SK-N-SH (cell line): Measurements from ENCODE around the gene PTK6. TPM values are rescaled to one million over a fixed set of nuclear protein-coding genes. Genes with fewer than 3 reads are reported as not detected.
"Not testable (repeated sequence)": the region's sequence is repeated elsewhere in the genome, so short reads cannot be mapped to it uniquely, and the experiment has no call there.

Source experiments
- CTCF ChIA-PET: fragments of 300-600, 350-600 bp; formaldehyde crosslinking; extraction: SDS; loops from one replicate; lab custom pipeline; 2021; lab: Yijun Ruan, JAX
- POLR2A ChIA-PET: fragments of 350-600 bp; sonication (Branson Sonifier 250); formaldehyde crosslinking; extraction: SDS; loops from one replicate; lab custom pipeline; 2020; ENCODE audit warnings: antibody characterized with exemption, inconsistent platforms; lab: Yijun Ruan, JAX
- DNase-seq: peaks from one replicate; pipeline ENCODE4 v3.0.0; 2012
- H2AFZ ChIP-seq: fragments of 200-600 bp; sonication (generic); 2 replicates; pipeline ENCODE4 v1.8.1; 2016; ENCODE audit warnings: antibody characterized with exemption, mild to moderate bottlenecking, low read depth
- H3F3A ChIP-seq: fragments of 200-600 bp; sonication (generic); replicated peaks from 2 replicates; pipeline ENCODE3; 2016; ENCODE audit warnings: antibody characterized with exemption, mild to moderate bottlenecking; ENCODE audit not compliant: insufficient read depth
- H3K27ac ChIP-seq, 2 experiments: fragments of 200-500 bp in 1 of 2; fragments of 200-600 bp in 1 of 2; sonication (Bioruptor generic) in 1 of 2; sonication (generic), shearing (Covaris generic) in 1 of 2; 2 replicates each; pipeline versions ENCODE4 v1.5.1 to v1.6.1; 2014 to 2016; ENCODE audit warnings: low read depth in 2 of 2, inconsistent platforms in 1 of 2, low read length in 1 of 2, mild to moderate bottlenecking in 1 of 2, mixed read lengths in 1 of 2
- H3K27me3 ChIP-seq: fragments of 200-600 bp; sonication (generic), shearing (Covaris generic); 2 replicates; pipeline ENCODE4 v1.6.1; 2016; ENCODE audit warnings: mixed run types; ENCODE audit not compliant: insufficient read depth
- H3K36me3 ChIP-seq, 2 experiments: fragments of 200-500 bp in 1 of 2; fragments of 200-600 bp in 1 of 2; sonication (Bioruptor generic) in 1 of 2; sonication (generic) in 1 of 2; replicated peaks in 1 of 2; 2 replicates each; pipeline versions ENCODE3 to v1.5.1; 2014 to 2016; ENCODE audit warnings: low read length in 1 of 2, mild to moderate bottlenecking in 1 of 2; ENCODE audit not compliant: insufficient read depth in 2 of 2, control insufficient read depth in 1 of 2
- H3K4me1 ChIP-seq, 2 experiments: fragments of 200-500 bp in 1 of 2; fragments of 200-600 bp in 1 of 2; sonication (Bioruptor generic) in 1 of 2; sonication (generic), shearing (Covaris generic) in 1 of 2; 2 replicates each; pipeline versions ENCODE4 v1.5.1 to v1.6.1; 2014 to 2016; ENCODE audit warnings: low read depth in 1 of 2, low read length in 1 of 2, mixed run types in 1 of 2; ENCODE audit not compliant: insufficient read depth in 2 of 2, control insufficient read depth in 1 of 2
- H3K4me2 ChIP-seq: fragments of 200-600 bp; sonication (generic), shearing (Covaris generic); 2 replicates; pipeline ENCODE4 v1.6.1; 2017; ENCODE audit warnings: mixed run types
- H3K4me3 ChIP-seq, 2 experiments: fragments of 200-500 bp in 1 of 2; fragments of 200-600 bp in 1 of 2; sonication (Bioruptor generic) in 1 of 2; sonication (generic), shearing (Covaris generic) in 1 of 2; 2 replicates each; pipeline versions ENCODE4 v1.5.1 to v1.8.1; 2014 to 2016; ENCODE audit warnings: low read depth in 2 of 2, inconsistent platforms in 1 of 2, low read length in 1 of 2, mild to moderate bottlenecking in 1 of 2, mixed read lengths in 1 of 2, moderate library complexity in 1 of 2
- H3K79me2 ChIP-seq: fragments of 200-600 bp; sonication (generic); 2 replicates; pipeline ENCODE4 v1.8.1; 2017; ENCODE audit warnings: mild to moderate bottlenecking; ENCODE audit not compliant: insufficient read depth
- H3K9ac ChIP-seq: fragments of 200-600 bp; sonication (generic); 2 replicates; pipeline ENCODE4 v1.6.1; 2017; ENCODE audit warnings: mixed run types
- H3K9me2 ChIP-seq: fragments of 200-600 bp; sonication (generic); 2 replicates; pipeline ENCODE4 v1.6.1; 2017; ENCODE audit warnings: mixed run types
- H3K9me3 ChIP-seq: fragments of 200-600 bp; sonication (generic); 2 replicates; pipeline ENCODE4 v1.6.1; 2017; ENCODE audit warnings: mixed run types, mild to moderate bottlenecking, moderate library complexity
- H4K20me1 ChIP-seq: fragments of 200-600 bp; sonication (generic); 2 replicates; pipeline ENCODE4 v1.6.1; 2017; ENCODE audit warnings: mild to moderate bottlenecking, mixed run types; ENCODE audit not compliant: insufficient read depth
- CHD2 ChIP-seq: fragments of 150-350 bp; IDR thresholded peaks from 2 replicates; pipeline ENCODE4 v1.6.1; 2018; ENCODE audit warnings: low read length; ENCODE audit not compliant: partially characterized antibody
- ELF1 ChIP-seq: IDR thresholded peaks from 2 replicates; pipeline ENCODE4 v1.4.0; 2012
- EP300 ChIP-seq, 2 experiments: IDR thresholded peaks; 2 replicates each; pipeline versions ENCODE4 v1.4.0 to v1.6.1; 2012; ENCODE audit warnings: borderline replicate concordance in 1 of 2, low read depth in 1 of 2, low read length in 1 of 2
- EZH2phosphoT487 ChIP-seq: fragments of 200-600 bp; sonication (generic); IDR thresholded peaks from 2 replicates; pipeline ENCODE4 v1.6.1; 2017; ENCODE audit warnings: low read depth, mixed run types, mild to moderate bottlenecking, antibody characterized with exemption, moderate library complexity, borderline replicate concordance
- FOXJ3 ChIP-seq: sonication (generic); formaldehyde crosslinking; IDR thresholded peaks from 2 replicates; pipeline ENCODE4 v1.5.1; 2020; ENCODE audit warnings: mild to moderate bottlenecking, missing genetic modification reagents
- GATA2 ChIP-seq: sonication (generic); formaldehyde crosslinking; IDR thresholded peaks from 2 replicates; pipeline ENCODE4 v1.5.0; 2020; ENCODE audit warnings: mild to moderate bottlenecking, missing genetic modification reagents
- NFIC ChIP-seq: IDR thresholded peaks from 2 replicates; pipeline ENCODE4 v1.4.0; 2012; ENCODE audit warnings: borderline replicate concordance
- POLR2AphosphoS5 ChIP-seq: IDR thresholded peaks from 2 replicates; pipeline ENCODE4 v1.6.1; 2012; ENCODE audit warnings: low read depth, low read length
- RAD21 ChIP-seq: IDR thresholded peaks from 2 replicates; pipeline ENCODE4 v1.6.1; 2012; ENCODE audit warnings: mild to moderate bottlenecking, low read length
- RCOR1 ChIP-seq: fragments of 150-350 bp; IDR thresholded peaks from 2 replicates; pipeline ENCODE4 v1.6.1; 2017; ENCODE audit warnings: antibody characterized with exemption, low read length
- RXRA ChIP-seq: IDR thresholded peaks from 2 replicates; pipeline ENCODE4 v1.4.0; 2012; ENCODE audit warnings: low read depth, mild to moderate bottlenecking, borderline replicate concordance
- SIN3A ChIP-seq: IDR thresholded peaks from 2 replicates; pipeline ENCODE4 v1.6.1; 2012; ENCODE audit warnings: low read depth, mild to moderate bottlenecking, low read length, moderate library complexity, borderline replicate concordance
- TAF1 ChIP-seq: IDR thresholded peaks from 2 replicates; pipeline ENCODE4 v1.6.1; 2012; ENCODE audit warnings: low read depth, mild to moderate bottlenecking, low read length, moderate library complexity, borderline replicate concordance
- TEAD4 ChIP-seq: IDR thresholded peaks from 2 replicates; pipeline ENCODE4 v1.4.0; 2012; ENCODE audit warnings: mild to moderate bottlenecking, borderline replicate concordance; ENCODE audit not compliant: insufficient read depth
- YY1 ChIP-seq: IDR thresholded peaks from 2 replicates; pipeline ENCODE4 v1.4.0; 2012; ENCODE audit warnings: low read depth, mild to moderate bottlenecking
- WGBS: methylation state at CpG from one replicate; pipeline ENCODE4 v1.1.6; 2017; ENCODE audit warnings: low lambda C conversion rate; 5-methylcytosine and 5-hydroxymethylcytosine counted together
- polyA plus RNA-seq, 3 experiments: library from polyadenylated mRNA; depleted of rRNA; stranded (reverse); fragments of >200 nt; gene quantifications; 2 replicates each; pipeline ENCODE4 v1.2.3, GENCODE V29; 2012
- TF ChIP-seq, protein P1 (sequence below): fragments of 150-350 bp; IDR thresholded peaks from 2 replicates; pipeline ENCODE4 v1.6.1; 2017; ENCODE audit warnings: antibody characterized with exemption, low read length, low read depth, borderline replicate concordance
- TF ChIP-seq, protein P2 (sequence below): fragments of 200-600 bp; sonication (generic); IDR thresholded peaks from 2 replicates; pipeline ENCODE4 v1.6.1; 2017; ENCODE audit warnings: antibody characterized with exemption, mild to moderate bottlenecking, moderate library complexity
- TF ChIP-seq, protein P3 (sequence below): IDR thresholded peaks from 2 replicates; pipeline ENCODE4; 2012
- TF ChIP-seq, protein P4 (sequence below): IDR thresholded peaks from 2 replicates; pipeline ENCODE4 v1.4.0; 2012; ENCODE audit warnings: low read depth
- TF ChIP-seq, protein P5 (sequence below): IDR thresholded peaks from 2 replicates; pipeline ENCODE4 v1.4.0; 2012; ENCODE audit warnings: low read depth, borderline replicate concordance

Gene PTK6
- polyA plus RNA-seq, 1 of the 3 experiments (the other 2 are of a cell fraction): 0.07 TPM

DNA sequence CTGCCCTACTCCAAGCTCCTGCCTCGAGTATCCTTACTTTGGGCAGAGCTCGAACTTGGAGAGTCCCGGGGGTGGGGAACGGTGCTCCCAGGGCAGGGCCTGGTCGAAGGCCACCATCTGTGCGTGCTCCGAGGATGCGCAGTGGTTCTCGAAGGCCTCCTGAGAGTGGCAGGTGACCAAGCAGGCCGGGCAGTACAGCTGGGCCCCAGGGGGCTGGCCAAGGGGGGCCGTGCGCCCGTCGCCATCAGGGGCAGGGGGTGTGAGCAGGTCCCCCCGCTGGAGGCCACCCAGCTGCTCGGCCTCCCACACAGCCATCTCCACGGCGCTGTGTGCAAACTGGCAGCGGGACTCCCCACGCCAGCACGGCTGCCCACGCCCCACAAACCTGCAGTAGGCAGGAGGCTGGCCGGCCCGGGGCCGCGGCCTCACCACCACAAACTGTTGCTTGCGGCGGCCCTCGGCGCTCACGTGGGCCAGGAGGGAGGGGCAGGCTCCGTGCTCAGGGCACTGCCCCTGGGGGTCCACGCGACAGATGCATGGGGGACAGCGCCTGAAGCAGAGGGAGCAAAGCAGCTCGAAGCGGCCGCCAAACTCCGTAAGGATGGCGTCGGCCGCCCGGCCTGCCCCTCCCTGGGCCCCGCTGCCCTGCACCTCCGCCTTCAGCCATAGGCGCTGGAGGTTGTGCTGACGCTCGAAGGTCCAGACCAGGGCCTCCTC is 35.1 kb upstream of the PTK6 start (continued):
- TF ChIP-seq, protein P1, sequence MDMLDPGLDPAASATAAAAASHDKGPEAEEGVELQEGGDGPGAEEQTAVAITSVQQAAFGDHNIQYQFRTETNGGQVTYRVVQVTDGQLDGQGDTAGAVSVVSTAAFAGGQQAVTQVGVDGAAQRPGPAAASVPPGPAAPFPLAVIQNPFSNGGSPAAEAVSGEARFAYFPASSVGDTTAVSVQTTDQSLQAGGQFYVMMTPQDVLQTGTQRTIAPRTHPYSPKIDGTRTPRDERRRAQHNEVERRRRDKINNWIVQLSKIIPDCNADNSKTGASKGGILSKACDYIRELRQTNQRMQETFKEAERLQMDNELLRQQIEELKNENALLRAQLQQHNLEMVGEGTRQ: no peak

DNA sequence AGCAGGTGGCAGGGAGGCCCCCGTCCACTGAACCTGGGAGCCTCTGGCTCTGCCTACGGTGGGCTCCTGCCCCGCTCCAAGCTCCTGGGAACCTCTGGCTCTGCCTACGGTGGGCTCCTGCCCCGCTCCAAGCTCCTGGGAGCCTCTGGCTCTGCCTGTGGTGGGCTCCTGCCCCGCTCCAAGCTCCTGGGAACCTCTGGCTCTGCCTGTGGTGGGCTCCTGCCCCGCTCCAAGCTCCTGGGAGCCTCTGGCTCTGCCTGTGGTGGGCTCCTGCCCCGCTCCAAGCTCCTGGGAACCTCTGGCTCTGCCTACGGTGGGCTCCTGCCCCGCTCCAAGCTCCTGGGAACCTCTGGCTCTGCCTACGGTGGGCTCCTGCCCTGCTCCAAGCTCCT is 33.9 kb upstream of the PTK6 start:
- not testable (repeated sequence) for DNase-seq

DNA sequence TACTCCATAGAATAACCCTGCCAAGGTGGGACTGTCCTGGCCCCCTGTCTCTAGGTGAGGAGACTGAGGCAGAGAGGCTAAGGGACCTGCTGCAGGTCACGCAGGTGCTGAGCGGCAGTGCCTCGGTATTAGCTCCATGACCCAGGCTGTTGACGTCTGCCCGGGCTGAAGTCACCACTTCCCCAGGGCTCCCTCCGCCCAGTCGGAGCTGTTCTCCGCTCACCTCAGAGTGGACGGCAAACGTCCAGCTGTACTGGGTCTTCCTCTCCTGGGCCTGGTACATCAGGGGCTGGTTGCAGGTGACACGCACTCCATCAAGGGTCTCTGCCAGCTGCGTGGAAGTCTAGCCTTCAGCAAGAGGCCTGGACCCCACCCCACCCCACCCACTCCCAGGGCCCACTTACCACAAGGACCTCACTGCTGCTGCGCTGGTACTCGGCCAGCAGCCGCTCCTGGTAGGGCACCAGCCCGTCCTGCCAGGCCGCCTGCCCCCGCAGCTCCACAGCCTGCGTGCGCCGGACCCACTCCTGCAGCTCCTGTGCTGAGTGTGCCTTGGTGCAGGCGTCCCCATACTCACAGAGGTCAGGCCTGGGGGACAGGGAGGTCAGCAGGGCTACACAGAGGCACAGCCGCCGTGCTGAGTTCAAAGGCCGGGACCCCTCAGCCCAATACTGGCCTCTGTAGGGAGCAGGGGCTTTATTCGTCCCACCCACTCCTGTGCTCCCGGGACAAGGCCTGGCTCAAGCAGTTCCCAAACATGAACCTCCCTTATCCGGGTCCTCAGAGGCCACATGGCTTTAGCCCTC is 33.3 kb upstream of the PTK6 start:
- CTCF ChIA-PET: no interaction called here
- no peak for TF ChIP-seq RCOR1
- no peak for TF ChIP-seq CHD2
- TF ChIP-seq, protein P2, sequence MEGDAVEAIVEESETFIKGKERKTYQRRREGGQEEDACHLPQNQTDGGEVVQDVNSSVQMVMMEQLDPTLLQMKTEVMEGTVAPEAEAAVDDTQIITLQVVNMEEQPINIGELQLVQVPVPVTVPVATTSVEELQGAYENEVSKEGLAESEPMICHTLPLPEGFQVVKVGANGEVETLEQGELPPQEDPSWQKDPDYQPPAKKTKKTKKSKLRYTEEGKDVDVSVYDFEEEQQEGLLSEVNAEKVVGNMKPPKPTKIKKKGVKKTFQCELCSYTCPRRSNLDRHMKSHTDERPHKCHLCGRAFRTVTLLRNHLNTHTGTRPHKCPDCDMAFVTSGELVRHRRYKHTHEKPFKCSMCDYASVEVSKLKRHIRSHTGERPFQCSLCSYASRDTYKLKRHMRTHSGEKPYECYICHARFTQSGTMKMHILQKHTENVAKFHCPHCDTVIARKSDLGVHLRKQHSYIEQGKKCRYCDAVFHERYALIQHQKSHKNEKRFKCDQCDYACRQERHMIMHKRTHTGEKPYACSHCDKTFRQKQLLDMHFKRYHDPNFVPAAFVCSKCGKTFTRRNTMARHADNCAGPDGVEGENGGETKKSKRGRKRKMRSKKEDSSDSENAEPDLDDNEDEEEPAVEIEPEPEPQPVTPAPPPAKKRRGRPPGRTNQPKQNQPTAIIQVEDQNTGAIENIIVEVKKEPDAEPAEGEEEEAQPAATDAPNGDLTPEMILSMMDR: no peak
- no peak for TF ChIP-seq FOXJ3 (CRISPR knock-in tag)
- TF ChIP-seq SIN3A: no peak
- TF ChIP-seq RXRA: no peak
- TF ChIP-seq, protein P3, sequence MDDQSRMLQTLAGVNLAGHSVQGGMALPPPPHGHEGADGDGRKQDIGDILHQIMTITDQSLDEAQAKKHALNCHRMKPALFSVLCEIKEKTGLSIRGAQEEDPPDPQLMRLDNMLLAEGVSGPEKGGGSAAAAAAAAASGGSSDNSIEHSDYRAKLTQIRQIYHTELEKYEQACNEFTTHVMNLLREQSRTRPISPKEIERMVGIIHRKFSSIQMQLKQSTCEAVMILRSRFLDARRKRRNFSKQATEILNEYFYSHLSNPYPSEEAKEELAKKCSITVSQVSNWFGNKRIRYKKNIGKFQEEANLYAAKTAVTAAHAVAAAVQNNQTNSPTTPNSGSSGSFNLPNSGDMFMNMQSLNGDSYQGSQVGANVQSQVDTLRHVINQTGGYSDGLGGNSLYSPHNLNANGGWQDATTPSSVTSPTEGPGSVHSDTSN: no peak
- TF ChIP-seq EZH2phosphoT487: no peak
- TF ChIP-seq TAF1: no peak
- TF ChIP-seq, protein P4, sequence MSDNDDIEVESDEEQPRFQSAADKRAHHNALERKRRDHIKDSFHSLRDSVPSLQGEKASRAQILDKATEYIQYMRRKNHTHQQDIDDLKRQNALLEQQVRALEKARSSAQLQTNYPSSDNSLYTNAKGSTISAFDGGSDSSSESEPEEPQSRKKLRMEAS: no peak
- no peak for TF ChIP-seq YY1
- TF ChIP-seq RAD21: no peak
- no peak for TF ChIP-seq GATA2 (CRISPR knock-in tag)
- no peak for TF ChIP-seq NFIC
- TF ChIP-seq, protein P5, sequence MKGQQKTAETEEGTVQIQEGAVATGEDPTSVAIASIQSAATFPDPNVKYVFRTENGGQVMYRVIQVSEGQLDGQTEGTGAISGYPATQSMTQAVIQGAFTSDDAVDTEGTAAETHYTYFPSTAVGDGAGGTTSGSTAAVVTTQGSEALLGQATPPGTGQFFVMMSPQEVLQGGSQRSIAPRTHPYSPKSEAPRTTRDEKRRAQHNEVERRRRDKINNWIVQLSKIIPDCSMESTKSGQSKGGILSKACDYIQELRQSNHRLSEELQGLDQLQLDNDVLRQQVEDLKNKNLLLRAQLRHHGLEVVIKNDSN: no peak
- no peak for TF ChIP-seq ELF1
- no peak for TF ChIP-seq EP300 (IDR thresholded peaks at IDR 0.05; ENCODE audit: borderline replicate concordance in 1 of 2, low read depth in 1 of 2, low read length in 1 of 2)
- no peak for TF ChIP-seq TEAD4
- no peak for TF ChIP-seq POLR2AphosphoS5

More for the DNA sequence above, 33.9 kb upstream of the PTK6 start:
- H3K4me2 ChIP-seq, H2AFZ ChIP-seq, H3K9ac ChIP-seq, H3K79me2 ChIP-seq, H3K9me2 ChIP-seq, POLR2A ChIA-PET, H3K27me3 ChIP-seq, H3K9me3 ChIP-seq, CTCF ChIA-PET, H4K20me1 ChIP-seq, H3K4me3 ChIP-seq, H3K27ac ChIP-seq, H3F3A ChIP-seq: not testable (repeated sequence)
- peaks cover 3 to 15% of the 10 kb centered on the region in 2 experiments; a peak in 2 of 4 replicates for H3K4me1 ChIP-seq
- H3K36me3 ChIP-seq: peaks cover 0 to 11% of the 10 kb centered on the region in 2 experiments
- WGBS: 53% methylated on average over 2 of the region's 11 CpGs

More for the DNA sequence above, 33.3 kb upstream of the PTK6 start:
- peaks cover 8% of the 10 kb centered on the region; the same call in 1 of the 2 replicates for H3K79me2 ChIP-seq
- no peaks in the 10 kb centered on the region for H3F3A ChIP-seq
- no peaks in the 10 kb centered on the region for H3K27me3 ChIP-seq
- H3K27ac ChIP-seq: no peak overlapping the region
- H3K9me3 ChIP-seq: no peaks in the 10 kb centered on the region
- H3K4me3 ChIP-seq: no peak overlapping the region
- H2AFZ ChIP-seq: no peak overlapping the region
- no peak overlapping the region for H3K4me2 ChIP-seq
- peaks cover 0 to 17% of the 10 kb centered on the region in 2 experiments for H3K36me3 ChIP-seq
- no peak overlapping the region for H3K9ac ChIP-seq
- POLR2A ChIA-PET: no interaction called here
- no peaks in the 10 kb centered on the region for H3K9me2 ChIP-seq
- DNase-seq: no peak
- H3K4me1 ChIP-seq: peaks cover 3 to 15% of the 10 kb centered on the region in 2 experiments; a peak in 2 of 4 replicates
- H4K20me1 ChIP-seq: no peaks in the 10 kb centered on the region
- 95% methylated on average over 17 of the region's 28 CpGs for whole genome bisulfite sequencing
